Inflammatory macrophage treated with lipopolysaccharide for 4 hours (primary cell): ENCODE data around the gene PPFIBP1.
"Not testable (repeated sequence)": the region's sequence is repeated elsewhere in the genome, so short reads cannot be mapped to it uniquely, and the experiment has no call there.

Source experiments
- DNase-seq: peaks from one replicate; pipeline ENCODE4 v3.0.0-alpha.2; 2020

Gene PPFIBP1

GRCh38 chr12:27631813-27632491 is 107.9 kb downstream of the PPFIBP1 start:
- no peak for DNase-seq

GRCh38 chr12:27635349-27635972 is 111.5 kb downstream of the PPFIBP1 start:
- DNase-seq = peak; percentile 70

- DNase-seq = not testable (repeated sequence)
Measured at GRCh38 chr12:27636569-27636968, 112.6 kb downstream of the PPFIBP1 start.

- no peak for DNase-seq
Measured at GRCh38 chr12:27637524-27637923, 113.5 kb downstream of the PPFIBP1 start.

GRCh38 chr12:27639265-27639664 is 115.3 kb downstream of the PPFIBP1 start:
- no peak for DNase-seq

- DNase-seq = not testable (repeated sequence)
Measured at GRCh38 chr12:27640566-27641200, 116.7 kb downstream of the PPFIBP1 start.

GRCh38 chr12:27642361-27642760 is 118.4 kb downstream of the PPFIBP1 start:
- DNase-seq = not testable (repeated sequence)

- DNase-seq = not testable (repeated sequence)
Measured at GRCh38 chr12:27642892-27643291, 118.9 kb downstream of the PPFIBP1 start.

GRCh38 chr12:27644158-27644845 is 120.3 kb downstream of the PPFIBP1 start:
- no peak for DNase-seq

- DNase-seq = no peak
Measured at GRCh38 chr12:27645671-27646070, 121.7 kb downstream of the PPFIBP1 start.

- DNase-seq = no peak
Measured at GRCh38 chr12:27646149-27646548, 122.1 kb downstream of the PPFIBP1 start.

- no peak for DNase-seq
Measured at GRCh38 chr12:27650011-27650410, 126.0 kb downstream of the PPFIBP1 start.

- no peak for DNase-seq
Measured at GRCh38 chr12:27651201-27651600, 127.2 kb downstream of the PPFIBP1 start.

GRCh38 chr12:27652174-27652763 is 128.3 kb downstream of the PPFIBP1 start:
- peak; percentile 59 for DNase-seq

- no peak for DNase-seq
Measured at GRCh38 chr12:27653661-27654060, 129.7 kb downstream of the PPFIBP1 start.

GRCh38 chr12:27655476-27655875 is 131.5 kb downstream of the PPFIBP1 start:
- DNase-seq = not testable (repeated sequence)

GRCh38 chr12:27657296-27657695 is 133.3 kb downstream of the PPFIBP1 start:
- no peak for DNase-seq

- no peak for DNase-seq
Measured at GRCh38 chr12:27665704-27666103, 141.7 kb downstream of the PPFIBP1 start.

- no peak for DNase-seq
Measured at GRCh38 chr12:27666510-27666909, 142.5 kb downstream of the PPFIBP1 start.

- no peak for DNase-seq
Measured at GRCh38 chr12:27667540-27667939, 143.5 kb downstream of the PPFIBP1 start.

GRCh38 chr12:27672051-27672450 is 148.0 kb downstream of the PPFIBP1 start:
- no peak for DNase-seq

GRCh38 chr12:27672643-27673042 is 148.6 kb downstream of the PPFIBP1 start:
- no peak for DNase-seq

- DNase-seq = no peak
Measured at GRCh38 chr12:27673101-27673718, 149.2 kb downstream of the PPFIBP1 start.
